COR-L47 (cell line): Measurements from ENCODE around the gene FRS2.
"Not testable (repeated sequence)": the region's sequence is repeated elsewhere in the genome, so short reads cannot be mapped to it uniquely, and the experiment has no call there.

ENCODE experiments used
- DNase-seq: peaks from one replicate; lab custom pipeline; 2025; lab: John Stamatoyannopoulos, UW

Gene FRS2, protein sequence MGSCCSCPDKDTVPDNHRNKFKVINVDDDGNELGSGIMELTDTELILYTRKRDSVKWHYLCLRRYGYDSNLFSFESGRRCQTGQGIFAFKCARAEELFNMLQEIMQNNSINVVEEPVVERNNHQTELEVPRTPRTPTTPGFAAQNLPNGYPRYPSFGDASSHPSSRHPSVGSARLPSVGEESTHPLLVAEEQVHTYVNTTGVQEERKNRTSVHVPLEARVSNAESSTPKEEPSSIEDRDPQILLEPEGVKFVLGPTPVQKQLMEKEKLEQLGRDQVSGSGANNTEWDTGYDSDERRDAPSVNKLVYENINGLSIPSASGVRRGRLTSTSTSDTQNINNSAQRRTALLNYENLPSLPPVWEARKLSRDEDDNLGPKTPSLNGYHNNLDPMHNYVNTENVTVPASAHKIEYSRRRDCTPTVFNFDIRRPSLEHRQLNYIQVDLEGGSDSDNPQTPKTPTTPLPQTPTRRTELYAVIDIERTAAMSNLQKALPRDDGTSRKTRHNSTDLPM

GRCh38 chr12:69470189-69471075, at the start of gene FRS2:
Gene FRS2 (plus strand): TSS chr12:69470388. CDS start chr12:69569031, 98,643 bp downstream.
- DNase-seq, result peak; percentile 85

GRCh38 chr12:69421548-69421947, 48.6 kb upstream of the FRS2 start:
- DNase-seq, result no peak

DNA sequence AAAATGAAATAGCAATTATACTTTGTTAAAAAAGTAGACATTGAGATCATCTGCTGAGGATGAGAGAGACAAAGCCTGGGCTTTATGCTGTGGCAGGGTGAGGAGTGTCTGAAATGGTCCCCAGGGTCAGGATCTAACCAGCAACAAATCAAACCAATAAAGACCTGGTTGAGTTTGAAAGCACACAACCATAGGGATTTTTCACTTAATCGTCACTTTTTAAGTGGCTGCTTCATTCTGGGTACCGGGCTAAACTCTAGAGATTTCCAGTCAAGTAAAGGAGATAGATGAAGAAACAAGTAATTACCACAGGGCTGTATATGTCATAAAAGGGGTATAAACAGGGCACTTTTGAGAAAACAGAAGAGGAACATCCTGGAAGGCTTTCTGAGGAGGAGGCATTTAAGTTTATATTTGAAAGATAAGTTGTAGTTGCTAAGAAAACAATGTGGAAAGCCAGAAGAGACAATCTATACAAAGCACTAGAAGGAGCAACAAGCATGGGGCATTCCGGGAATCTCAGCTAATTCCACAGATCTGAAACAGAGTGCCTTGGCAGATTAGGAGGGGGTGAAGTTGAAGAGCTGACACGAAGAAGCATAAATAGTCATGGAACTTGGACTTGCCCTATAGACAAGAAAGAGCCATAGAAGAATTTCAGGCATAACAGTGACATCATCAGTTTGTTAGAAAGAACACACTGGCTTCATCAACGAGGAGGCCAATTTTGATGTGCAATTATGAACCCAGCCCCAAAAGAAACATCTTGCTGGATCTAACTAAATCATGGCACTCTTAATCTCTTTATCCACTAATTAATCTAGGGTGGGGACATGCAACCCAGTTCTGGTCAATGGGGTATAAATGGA, 46.9 kb upstream of the FRS2 start:
- no peak for DNase-seq

- no peak for DNase-seq
These were observed 44.8 kb upstream of the FRS2 start for GRCh38 chr12:69425417-69425816.

- DNase-seq, result no peak
These were observed 41.7 kb upstream of the FRS2 start for GRCh38 chr12:69428351-69429073.

- no peak for DNase-seq
These were observed 39.1 kb upstream of the FRS2 start for GRCh38 chr12:69430942-69431590.

DNA sequence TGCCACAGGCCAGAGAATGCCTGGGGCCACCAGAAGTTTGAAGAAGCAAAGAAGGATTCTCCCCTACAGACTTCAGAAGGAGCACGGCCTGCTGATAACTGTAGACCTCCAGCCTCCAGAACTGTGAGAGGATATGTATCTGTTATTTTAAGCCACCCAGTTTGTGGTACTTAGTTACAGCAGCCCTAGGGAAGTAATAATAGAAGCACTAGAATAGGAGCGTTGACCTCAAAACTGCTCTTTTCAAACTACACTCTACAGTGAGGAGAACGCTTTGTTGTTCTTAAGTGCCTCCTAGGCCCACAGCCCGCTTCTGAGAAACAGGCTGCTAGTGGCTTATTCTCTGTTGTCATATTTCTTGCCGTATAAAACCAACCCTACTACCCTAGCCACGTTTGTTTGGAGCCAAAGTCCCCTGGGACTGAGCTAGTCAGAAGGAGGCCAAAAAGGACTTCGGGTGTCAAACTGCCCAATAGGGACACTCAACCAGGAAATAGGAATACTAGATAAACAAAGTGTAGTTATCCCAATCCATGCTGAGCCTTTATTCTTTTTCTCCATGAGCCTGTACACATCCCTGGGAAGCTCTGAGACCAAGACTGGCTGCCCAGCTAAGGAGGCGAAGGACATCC, 38.5 kb upstream of the FRS2 start:
- no peak for DNase-seq

DNA sequence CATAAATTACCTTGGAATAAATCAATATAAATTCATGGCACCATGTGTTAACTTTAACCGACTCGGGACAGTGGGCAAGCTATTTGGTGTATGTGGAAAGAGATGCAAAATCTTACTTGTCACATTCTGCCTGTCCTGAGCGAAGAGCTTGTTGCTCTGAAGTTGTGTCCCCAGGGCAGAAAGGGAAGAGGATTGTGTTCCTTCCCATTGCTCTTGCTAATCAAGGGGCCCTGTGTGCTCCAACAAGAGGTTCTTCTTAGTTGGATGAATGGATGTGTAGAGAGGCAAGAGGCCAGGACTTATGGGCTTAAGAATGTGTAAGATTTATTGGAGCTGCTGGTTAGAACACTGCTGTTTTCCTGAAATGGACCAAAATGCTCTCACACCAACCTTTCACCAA, 36.5 kb upstream of the FRS2 start:
- no peak for DNase-seq

GRCh38 chr12:69435644-69436043, 34.5 kb upstream of the FRS2 start:
- no peak for DNase-seq

DNA sequence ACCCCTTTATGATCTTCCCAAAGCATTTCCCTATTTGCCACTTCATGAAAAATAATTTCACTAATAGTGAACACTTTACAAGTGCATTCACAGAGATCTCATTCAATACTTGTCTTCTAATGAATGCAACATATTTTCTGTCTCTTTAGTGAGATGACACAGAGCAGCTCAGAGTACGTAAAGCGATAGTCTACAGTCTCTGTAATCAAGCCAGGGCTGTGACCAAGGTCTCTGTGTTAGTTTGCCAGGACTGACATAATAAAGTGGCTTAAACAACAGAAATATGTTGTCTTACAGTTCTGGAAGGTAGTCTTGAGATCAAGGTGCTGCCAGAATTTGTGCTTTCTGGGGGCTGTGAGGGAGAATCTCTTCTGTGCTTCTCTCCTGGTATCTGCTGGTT, 33.1 kb upstream of the FRS2 start:
- no peak for DNase-seq

DNA sequence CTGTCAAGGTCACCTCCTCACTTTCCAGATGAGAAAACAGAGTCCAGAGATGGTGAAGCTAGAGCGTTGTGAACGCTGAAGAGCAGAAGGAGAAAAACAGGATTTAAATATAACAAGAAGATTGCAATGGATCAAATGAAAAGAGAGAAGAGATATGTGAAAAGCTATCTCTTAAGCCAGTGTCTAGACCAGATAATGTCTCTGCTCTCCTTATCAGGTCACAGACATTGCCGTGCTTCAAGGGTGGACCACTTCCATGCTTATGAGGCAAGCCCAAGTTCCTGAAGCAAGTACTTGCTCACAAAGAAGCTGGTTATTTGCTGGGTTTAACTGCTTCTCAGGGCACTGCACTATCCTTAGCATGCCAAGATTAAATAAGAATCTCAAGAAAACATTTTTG, 31.6 kb upstream of the FRS2 start:
- DNase-seq, result no peak

DNA sequence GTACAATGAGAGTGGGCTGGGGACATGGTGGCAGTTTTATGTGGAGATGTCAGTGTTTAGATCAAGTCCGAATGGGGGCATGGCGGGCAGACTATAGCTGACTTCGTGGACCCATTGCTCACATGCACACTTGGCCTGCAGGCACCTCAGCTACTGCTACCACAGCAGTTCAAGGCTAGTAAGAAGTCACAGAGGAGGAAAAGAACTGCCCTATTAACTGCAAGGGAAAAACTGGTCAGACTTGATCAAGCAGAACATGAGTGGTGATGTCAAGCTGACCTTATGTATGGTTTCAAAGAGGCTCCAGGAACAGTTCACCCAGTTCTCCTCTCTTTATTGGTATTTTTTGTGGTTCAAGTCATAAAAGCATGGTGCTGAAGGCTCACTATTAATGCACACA, 30.2 kb upstream of the FRS2 start:
- no peak for DNase-seq

DNA sequence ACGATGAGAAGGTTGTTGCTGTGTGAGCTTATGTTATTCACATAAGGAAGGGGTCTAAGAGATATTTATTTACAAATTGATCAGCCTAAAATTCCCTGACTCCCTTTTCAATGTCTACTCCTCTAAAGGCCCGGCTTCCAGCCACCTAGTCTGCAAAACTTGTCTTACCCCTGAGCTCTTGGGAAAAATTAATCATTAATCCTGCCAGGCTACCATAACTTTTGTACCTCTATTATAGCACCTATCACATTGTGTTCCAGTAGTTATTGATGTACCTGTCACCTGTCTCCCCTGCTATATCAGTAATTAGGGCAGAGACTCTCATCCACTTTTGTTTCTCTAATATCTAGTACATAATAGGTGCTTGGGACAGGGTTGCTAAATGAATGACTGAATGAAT, 29.3 kb upstream of the FRS2 start:
- DNase-seq, result no peak

DNA sequence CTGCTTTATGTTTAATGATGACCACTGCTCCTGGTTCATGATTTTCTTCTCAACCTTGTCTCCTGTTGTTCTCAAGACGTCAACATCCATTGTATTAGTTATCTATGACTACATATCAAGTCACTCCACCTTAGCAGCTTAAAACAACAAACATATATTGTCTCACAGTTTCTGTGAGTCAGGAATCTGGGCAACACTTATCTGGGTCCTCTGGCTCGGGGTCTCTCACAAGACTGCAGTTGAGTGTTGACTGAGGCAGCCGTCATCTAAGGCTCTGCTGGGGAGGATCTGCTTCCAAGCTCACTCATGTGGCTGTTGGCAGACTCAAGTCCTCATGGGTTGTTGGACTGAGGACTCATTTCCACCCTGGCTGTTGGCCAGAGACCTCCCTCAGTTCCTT, 27.3 kb upstream of the FRS2 start:
- DNase-seq, result no peak

DNA sequence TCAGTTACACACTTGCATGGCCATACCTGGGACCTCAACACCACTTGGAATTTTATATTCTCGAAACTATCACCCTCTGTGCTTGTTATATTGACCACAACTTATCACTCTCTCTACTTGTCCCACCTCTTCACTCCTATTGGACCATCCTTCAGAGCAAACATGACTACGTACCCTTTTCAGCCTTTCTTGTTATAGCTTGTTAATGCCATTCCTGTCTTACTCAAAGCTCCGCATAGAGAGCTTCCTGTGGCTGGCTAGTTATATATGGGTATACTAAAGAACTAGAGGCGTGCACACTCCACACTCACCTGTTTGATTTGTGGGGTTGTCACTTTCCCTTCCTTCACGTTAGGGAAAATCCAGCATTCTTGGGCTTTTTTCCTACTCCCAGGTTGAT, 26.3 kb upstream of the FRS2 start:
- DNase-seq, result no peak

DNA sequence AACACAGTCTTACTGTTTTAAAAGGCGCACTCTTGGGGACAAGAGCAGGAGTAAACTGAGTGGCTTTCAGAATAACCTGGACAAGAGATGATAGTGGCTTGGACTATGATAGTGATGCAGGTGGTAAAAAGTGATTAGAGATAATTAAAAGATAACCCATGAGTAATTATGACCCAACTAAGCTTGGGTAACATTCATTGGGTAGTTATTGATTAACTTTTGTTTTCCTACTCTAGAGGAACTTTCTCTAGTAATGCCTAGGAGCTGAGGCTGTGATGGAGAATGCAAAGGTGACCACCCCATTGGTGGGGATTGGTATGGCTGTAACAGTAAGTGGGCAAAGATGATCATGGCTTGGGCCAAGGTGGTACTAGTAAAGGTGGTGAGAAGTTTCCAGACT, 22.3 kb upstream of the FRS2 start:
- no peak for DNase-seq

DNA sequence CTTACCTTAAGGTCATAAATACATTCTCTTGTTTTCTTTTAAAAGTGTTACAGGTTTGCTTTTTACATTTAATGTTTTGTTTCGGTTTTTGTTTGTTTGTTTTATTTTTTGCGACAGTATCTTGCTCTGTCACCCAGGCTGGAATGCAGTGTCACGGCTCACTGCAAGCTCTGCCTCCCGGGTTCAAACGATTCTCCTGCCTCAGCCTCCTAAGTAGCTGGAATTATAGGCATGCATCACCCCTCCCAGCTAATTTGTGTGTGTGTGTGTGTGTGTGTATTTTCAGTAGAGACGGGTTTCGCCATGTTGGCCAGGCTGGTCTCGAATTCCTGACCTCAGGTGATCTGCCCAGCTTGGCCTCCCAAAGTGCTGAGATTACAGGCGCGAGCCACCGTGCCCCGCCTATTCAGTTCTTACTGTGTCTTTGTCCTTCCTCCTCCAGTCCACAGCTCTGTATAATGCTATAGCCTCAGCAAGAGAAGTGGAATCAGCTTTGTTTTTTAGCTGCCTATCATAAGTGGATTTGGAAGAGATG, 17.5 kb upstream of the FRS2 start:
- not testable (repeated sequence) for DNase-seq

GRCh38 chr12:69456239-69456638, 13.9 kb upstream of the FRS2 start:
- DNase-seq, result no peak

GRCh38 chr12:69457433-69457832, 12.8 kb upstream of the FRS2 start:
- peak; percentile 48 for DNase-seq

- DNase-seq, result no peak
These were observed 10.7 kb upstream of the FRS2 start for GRCh38 chr12:69459477-69459876.
